ENCODE results near the gene POLE.

DNA sequence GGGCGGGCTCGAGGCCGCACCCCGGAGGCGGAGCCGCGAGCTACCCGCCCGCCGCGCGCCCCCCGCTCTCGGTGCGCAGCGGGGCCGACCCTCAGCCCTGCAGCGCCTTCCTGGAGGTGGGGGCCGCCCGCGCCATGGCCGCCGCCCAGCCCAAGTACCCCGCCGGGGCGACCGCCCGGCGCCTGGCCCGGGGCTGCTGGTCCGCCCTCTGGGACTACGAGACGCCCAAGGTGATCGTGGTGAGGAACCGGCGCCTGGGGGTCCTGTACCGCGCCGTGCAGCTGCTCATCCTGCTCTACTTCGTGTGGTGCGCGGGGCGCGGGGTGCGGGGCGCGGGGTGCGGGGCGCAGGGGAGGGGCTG, 68.5 kb downstream of the POLE start, which contains the start of gene P2RX2:
- TF ChIP-seq, protein P1, sequence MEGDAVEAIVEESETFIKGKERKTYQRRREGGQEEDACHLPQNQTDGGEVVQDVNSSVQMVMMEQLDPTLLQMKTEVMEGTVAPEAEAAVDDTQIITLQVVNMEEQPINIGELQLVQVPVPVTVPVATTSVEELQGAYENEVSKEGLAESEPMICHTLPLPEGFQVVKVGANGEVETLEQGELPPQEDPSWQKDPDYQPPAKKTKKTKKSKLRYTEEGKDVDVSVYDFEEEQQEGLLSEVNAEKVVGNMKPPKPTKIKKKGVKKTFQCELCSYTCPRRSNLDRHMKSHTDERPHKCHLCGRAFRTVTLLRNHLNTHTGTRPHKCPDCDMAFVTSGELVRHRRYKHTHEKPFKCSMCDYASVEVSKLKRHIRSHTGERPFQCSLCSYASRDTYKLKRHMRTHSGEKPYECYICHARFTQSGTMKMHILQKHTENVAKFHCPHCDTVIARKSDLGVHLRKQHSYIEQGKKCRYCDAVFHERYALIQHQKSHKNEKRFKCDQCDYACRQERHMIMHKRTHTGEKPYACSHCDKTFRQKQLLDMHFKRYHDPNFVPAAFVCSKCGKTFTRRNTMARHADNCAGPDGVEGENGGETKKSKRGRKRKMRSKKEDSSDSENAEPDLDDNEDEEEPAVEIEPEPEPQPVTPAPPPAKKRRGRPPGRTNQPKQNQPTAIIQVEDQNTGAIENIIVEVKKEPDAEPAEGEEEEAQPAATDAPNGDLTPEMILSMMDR (conservative IDR thresholded peaks at IDR 0.05; ENCODE audit: low read length): no peak
- TF ChIP-seq EZH2phosphoT487 (IDR thresholded peaks at IDR 0.05; ENCODE audit: borderline replicate concordance, low read depth, low read length): no peak
